Mucosa of rectum (tissue), 2 donors: ENCODE data around the gene SH3D21.

Experiments
- H3K27ac ChIP-seq, 2 donors: one replicate each; pipeline ENCODE4 v1.7.0; 2013; ENCODE audit warnings: inconsistent platforms in 2 of 2, low read depth in 2 of 2, low read length in 2 of 2
- H3K27me3 ChIP-seq, 2 donors: one replicate each; pipeline ENCODE4 v1.7.0; 2013; ENCODE audit warnings: low read length in 2 of 2; ENCODE audit not compliant: control insufficient read depth in 2 of 2, insufficient read depth in 2 of 2
- H3K36me3 ChIP-seq, 2 donors: one replicate each; pipeline ENCODE4 v1.7.0; 2013; ENCODE audit warnings: low read length in 2 of 2; ENCODE audit not compliant: control insufficient read depth in 2 of 2, insufficient read depth in 2 of 2
- H3K4me1 ChIP-seq, 2 donors: one replicate each; pipeline ENCODE4 v1.7.0; 2013; ENCODE audit warnings: low read length in 2 of 2, mild to moderate bottlenecking in 1 of 2; ENCODE audit not compliant: control insufficient read depth in 2 of 2, insufficient read depth in 2 of 2
- H3K4me3 ChIP-seq, 2 donors: one replicate each; pipeline ENCODE4 v1.7.0; 2013; ENCODE audit warnings: low read length in 2 of 2
- H3K9ac ChIP-seq, 2 donors: one replicate each; pipeline ENCODE4 v1.7.0; 2013; ENCODE audit warnings: low read length in 2 of 2, low read depth in 1 of 2, mild to moderate bottlenecking in 1 of 2
- H3K9me3 ChIP-seq, 2 donors: one replicate each; pipeline ENCODE4 v1.7.0; 2013; ENCODE audit warnings: low read length in 2 of 2; ENCODE audit not compliant: control insufficient read depth in 2 of 2
- donor health status: healthy.
- donor health status: Normal muscosa, but diverticular disease.

The SH3D21 gene

DNA sequence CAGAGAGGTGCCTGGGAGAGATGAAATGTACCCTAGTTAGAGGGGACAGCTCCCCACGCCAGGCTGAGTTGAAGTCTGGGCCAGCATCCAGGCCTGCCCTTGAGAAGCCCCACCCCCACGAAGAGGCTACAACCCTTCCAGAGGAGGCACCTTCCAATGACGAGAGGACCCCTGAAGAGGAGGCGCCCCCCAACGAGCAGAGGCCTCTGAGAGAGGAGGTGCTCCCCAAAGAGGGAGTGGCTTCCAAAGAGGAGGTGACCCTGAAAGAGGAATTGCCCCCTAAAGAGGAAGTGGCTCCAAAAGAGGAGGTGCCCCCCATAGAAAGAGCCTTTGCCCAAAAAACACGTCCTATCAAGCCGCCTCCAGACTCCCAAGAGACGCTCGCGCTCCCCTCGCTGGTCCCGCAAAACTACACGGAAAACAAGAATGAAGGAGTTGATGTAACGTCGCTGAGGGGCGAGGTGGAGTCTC, 14.2 kb downstream of the SH3D21 start:
- Histone ChIP-seq H3K9ac (peak overlapping the region in 1 of 2 donors; percentile 52), H3K27me3 (peaks cover 0 to 2% of the 10 kb centered on the region in 2 donors), H3K27ac (peak overlapping the region in 1 of 2 donors; percentile 0), H3K9me3 (no peaks in the 10 kb centered on the region), H3K36me3 (no peaks in the 10 kb centered on the region), H3K4me1 (peaks cover 16% of the 10 kb centered on the region in 2 donors), H3K4me3 (peak overlapping the region; percentile 54 to 56)

DNA sequence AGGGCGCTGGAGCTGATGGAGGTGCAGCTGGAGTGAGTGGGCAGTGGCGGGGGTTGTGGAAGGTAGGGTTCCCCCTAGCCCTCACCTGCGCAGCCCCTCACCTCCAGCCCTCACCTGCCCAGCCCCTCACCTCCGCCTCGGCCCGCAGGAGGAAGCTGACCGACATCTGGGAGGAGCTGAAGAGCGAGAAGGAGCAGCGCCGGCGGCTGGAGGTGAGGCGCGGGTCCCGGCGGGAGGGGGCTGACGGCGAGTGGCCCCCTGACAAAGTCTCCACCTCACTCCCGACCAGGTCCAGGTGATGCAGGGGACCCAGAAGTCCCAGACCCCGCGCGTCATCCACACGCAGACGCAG, 14.6 kb downstream of the SH3D21 start:
- peak overlapping the region; percentile 0 to 79 for H3K27ac ChIP-seq
- H3K27me3 ChIP-seq: peaks cover 0 to 3% of the 10 kb centered on the region in 2 donors
- no peaks in the 10 kb centered on the region for H3K36me3 ChIP-seq
- H3K4me1 ChIP-seq: peaks cover 16% of the 10 kb centered on the region in 2 donors
- peak overlapping the region in 1 of 2 donors; percentile 52 for H3K9ac ChIP-seq
- H3K4me3 ChIP-seq: peak overlapping the region; percentile 54 to 56
- no peaks in the 10 kb centered on the region for H3K9me3 ChIP-seq

DNA sequence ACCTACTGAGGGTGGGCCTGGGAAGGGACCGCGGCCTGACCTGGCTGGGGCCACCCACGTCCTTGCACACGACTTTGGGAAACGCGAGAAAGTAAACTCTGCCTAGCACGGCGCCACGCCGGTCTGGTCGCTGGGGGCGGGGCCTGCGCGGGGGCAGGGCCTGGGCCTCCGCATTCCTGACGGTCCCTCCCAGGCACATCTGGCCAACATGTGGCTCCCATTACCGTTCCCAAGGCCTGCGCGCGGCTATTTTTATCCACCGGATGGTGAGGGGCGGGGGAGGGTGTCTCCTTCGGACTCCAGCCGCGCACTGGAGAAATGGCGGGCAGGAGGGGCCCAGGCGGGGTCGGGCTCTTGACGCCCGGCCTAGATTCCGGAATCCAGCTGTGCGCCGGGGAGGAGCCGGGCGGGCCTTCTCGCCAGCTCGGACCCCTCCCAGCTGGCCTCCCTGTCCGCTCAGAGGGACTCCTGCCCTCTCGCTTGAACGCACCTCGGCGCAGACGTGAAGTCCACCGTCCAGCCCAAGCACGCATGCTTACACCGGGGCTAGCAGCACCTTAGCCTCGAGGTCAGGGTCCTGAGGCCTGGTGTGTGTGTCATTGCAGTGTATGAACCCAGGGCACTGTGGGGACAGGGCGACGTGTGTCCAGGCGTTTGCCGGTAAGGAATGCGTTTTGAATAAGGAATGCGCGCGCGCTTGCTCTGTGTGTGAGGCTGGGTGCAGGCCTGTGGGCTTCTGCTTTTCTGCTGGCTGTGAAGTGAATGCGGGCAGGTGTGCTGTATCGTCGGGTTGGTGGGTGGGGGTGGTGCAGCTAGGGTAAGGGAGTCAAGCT, 15.2 kb downstream of the SH3D21 start:
- H3K36me3 ChIP-seq: no peaks in the 10 kb centered on the region
- H3K9ac ChIP-seq: peak overlapping the region in 1 of 2 donors; percentile 52
- H3K4me1 ChIP-seq: peaks cover 16% of the 10 kb centered on the region in 2 donors
- H3K4me3 ChIP-seq: peak overlapping the region; percentile 54 to 56
- peak overlapping the region; percentile 25 to 79 for H3K27ac ChIP-seq
- H3K27me3 ChIP-seq: peaks cover 0 to 6% of the 10 kb centered on the region in 2 donors
- no peaks in the 10 kb centered on the region for H3K9me3 ChIP-seq

DNA sequence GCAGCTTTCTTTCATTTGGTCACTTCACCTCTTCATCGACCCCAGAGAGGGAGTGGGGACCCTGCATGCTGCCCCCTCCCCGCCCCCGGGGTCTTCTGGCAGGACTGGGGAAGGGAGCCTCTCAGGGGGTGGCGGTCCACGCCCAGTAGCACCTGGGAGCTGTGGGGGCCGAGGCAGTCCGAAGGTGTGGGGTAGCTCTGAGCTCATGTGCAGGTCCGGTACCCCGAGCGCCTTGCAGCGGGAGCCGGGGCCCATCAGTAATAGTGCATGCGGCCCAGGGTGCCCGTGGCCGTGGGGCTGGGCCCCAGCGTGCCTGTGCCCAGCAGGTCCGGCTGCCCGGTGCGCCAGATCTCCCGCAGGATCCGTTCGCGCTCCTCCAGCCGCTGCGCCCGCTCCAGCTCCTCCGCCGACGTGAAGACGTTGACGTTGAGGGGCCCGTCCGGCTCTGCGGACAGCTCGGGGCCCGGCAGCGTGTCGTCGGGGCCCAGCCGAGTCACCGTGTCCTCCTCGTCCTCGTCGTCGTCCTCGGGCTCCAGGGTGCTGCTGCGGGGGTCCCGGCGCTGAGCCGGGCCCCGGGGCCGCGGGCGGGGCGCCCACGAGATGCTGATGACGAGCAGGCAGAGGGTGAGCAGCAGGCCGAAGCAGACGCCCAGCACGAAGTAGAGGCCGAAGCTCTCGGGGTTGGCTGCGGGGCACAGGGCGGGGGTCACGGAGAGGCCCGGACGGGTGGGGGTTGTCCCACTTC, 16.0 kb downstream of the SH3D21 start:
- H3K27me3 ChIP-seq: peaks cover 0 to 6% of the 10 kb centered on the region in 2 donors
- peak overlapping the region; percentile 56 to 67 for H3K4me3 ChIP-seq
- H3K36me3 ChIP-seq: no peaks in the 10 kb centered on the region
- peak overlapping the region in 1 of 2 donors; percentile 57 for H3K9ac ChIP-seq
- peak overlapping the region; percentile 56 to 79 for H3K27ac ChIP-seq
- no peaks in the 10 kb centered on the region for H3K9me3 ChIP-seq
- H3K4me1 ChIP-seq: peaks cover 16% of the 10 kb centered on the region in 2 donors

DNA sequence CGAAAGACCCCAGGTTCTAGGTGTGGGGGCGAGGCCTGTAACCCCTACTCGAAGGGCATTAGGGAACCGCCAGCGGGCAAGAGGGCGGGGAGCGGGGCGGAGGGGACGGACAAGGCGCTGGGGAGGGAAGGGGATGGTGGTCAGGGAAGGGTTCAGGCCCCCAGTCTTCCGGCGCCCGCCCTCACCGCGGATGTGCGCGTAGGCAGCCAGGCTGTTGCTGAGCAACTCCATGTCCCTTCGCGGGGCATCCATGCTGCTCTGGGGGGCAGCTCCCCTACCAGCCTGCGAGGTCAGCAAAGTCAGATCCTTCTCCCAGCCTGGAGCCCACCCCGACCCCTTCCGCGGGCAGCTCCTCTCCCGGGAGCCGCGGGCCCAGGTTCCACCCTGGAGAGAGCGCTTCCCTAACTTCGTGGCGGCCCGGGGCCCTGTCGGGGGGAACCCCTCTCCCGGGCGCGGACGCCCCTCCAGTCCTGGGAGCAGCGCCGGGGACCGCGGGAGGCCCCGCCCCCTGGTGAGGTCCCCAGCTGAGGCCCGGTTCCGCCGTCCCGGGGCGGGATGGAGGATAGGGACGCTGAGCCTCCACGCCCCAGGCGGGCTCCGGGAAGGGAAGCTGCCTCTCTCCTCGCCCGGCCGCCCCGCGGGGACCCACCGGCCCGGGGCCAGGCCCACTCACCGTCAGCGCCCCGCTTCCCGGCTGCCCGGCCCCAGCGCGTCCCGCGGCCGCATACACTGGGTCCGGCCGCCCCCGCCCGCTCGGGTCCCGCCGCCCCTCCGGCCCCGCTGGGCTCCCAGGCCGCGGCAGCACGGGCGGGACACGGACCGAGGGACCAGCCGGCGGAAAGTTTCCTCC, 16.8 kb downstream of the SH3D21 start:
- Histone ChIP-seq H3K27ac (peak overlapping the region; percentile 56 to 79), H3K9me3 (no peaks in the 10 kb centered on the region), H3K4me3 (peak overlapping the region; percentile 60 to 67), H3K9ac (peak overlapping the region; percentile 41 to 57), H3K36me3 (no peaks in the 10 kb centered on the region), H3K4me1 (peaks cover 16% of the 10 kb centered on the region in 2 donors), H3K27me3 (peaks cover 0 to 6% of the 10 kb centered on the region in 2 donors)

DNA sequence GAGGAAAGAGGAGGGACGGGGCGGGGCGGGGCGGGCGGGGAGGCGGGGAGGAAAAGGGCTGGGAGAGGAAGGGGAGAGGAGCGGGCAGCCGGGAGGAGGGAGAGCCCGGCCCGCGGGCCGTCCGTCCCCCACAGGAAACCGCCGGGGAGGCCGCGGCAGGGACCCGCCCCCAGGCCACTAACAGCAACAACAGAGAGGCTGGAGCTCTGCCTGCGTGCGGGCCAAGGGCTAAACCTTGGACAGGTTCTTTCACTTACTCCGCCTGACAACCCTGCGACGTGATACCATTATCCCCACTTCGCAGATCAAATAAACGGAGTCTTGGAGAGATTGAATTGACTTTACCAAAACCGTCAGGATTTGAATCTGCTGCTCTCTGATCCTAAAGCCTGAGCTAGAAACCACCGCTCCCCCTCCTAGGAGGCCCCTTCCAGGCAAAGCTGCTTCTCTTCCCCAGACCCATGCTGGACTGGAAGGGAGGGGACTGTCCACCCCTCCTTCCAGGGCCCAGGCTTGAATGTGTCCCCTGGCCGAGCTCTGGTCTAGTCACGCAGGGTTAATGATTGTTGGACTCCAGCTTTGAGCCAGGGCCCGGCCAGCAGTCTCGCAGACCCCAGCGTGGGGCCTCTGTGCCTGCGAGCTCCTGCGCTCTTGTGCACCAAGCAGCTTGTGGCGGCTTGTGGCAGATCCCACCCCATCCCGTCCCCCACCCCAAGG, 17.6 kb downstream of the SH3D21 start, which contains the start of gene EVA1B:
EVA1B (minus strand) TSS at position 10 of the 717 bp plus-strand sequence. CDS start 608 bp downstream, outside the sequence.
- H3K9me3 ChIP-seq: no peaks in the 10 kb centered on the region
- peak within 1 kb of the TSS; percentile 67 to 73 for H3K4me3 ChIP-seq
- H3K4me1 ChIP-seq: peaks cover 16% of the 10 kb centered on the region in 2 donors
- H3K9ac ChIP-seq: peak within 1 kb of the TSS; percentile 54 to 60
- no peaks in the 10 kb centered on the region for H3K36me3 ChIP-seq
- peaks cover 0 to 6% of the 10 kb centered on the region in 2 donors for H3K27me3 ChIP-seq
- peak within 1 kb of the TSS; percentile 56 to 79 for H3K27ac ChIP-seq

DNA sequence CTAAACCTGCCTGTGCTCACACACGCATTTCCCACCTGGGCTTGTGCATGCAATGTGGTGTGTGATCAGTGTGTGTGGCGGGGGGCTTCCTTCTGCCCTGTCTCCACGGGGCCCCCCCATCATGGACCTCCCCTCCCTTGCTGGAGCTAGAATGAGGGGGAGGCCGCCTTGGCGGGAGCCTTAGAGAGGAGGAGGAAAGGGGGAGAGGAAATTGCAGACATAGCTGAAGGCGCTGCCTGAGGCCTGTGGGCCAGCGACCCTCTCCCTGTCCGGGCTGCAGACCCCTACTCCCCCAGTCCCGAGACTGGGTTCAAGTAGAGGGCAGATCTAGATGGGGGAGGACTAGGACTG, 18.2 kb downstream of the SH3D21 start:
- no peak overlapping the region for H3K4me3 ChIP-seq
- H3K9ac ChIP-seq: peak overlapping the region in 1 of 2 donors; percentile 54

DNA sequence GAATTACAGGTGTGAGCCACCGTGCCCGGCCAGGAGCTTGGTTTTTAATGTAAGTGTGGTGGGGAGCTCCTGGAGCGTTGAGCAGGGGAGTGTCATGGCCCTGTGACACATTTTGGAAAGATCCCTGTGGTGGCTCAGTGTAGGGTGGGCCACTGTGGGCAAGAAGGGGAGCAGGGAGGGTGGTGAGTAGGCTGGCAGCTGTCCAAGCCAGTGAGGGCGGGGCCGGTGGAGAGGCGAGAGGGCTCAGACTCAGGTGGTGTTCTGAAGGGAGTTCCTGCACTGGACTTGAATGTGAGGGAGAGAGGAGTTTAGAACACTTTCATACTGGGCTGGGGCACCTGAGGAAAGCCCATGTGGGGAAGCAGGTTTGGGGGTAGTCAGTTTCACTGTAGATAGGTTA, 20.3 kb downstream of the SH3D21 start:
- Histone ChIP-seq H3K9ac (no peak overlapping the region), H3K9me3 (no peaks in the 10 kb centered on the region), H3K36me3 (no peaks in the 10 kb centered on the region), H3K27me3 (peaks cover 0 to 6% of the 10 kb centered on the region in 2 donors), H3K4me1 (peaks cover 14% of the 10 kb centered on the region in 2 donors), H3K27ac (no peak overlapping the region), H3K4me3 (no peak overlapping the region)

More for the DNA sequence above, 18.2 kb downstream of the SH3D21 start:
- Histone ChIP-seq H3K4me1 (peaks cover 16% of the 10 kb centered on the region in 2 donors), H3K27ac (peak overlapping the region in 1 of 2 donors; percentile 54), H3K36me3 (no peaks in the 10 kb centered on the region), H3K27me3 (peaks cover 0 to 6% of the 10 kb centered on the region in 2 donors), H3K9me3 (no peaks in the 10 kb centered on the region)

DNA sequence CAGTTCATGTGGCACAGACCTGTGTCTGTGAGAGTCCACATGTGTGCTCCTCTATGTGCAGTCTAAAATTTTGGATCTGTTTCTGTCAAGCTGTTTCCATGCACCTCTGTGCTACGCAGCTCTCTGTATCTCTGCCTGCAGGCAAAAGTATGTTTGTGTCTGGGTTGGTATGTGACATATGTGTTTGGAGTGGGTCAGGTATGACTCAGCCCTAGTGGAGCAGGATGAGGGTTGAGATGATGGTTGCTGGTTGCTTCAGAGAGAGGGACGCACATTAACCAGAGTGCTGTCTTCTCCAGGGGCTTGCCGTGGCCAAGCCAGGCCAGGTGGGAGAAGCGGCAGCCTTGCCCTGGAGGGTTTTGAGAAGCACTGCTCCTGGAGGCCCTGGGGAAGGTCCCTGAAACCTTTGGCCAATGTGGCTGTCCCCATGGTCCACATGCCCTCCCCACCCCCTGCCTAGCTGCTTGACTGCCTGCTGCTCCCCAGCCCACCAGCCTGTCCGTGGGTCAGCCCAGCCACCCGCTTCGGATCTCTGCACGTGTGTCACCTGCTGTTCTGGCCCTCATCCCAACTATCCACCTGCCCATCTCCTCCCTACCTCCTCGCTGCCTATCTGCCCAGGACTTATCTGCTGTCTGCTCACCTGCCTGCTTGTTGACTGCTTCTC, 21.4 kb downstream of the SH3D21 start:
- peaks cover 9% of the 10 kb centered on the region in 2 donors for H3K4me1 ChIP-seq
- no peaks in the 10 kb centered on the region for H3K36me3 ChIP-seq
- no peaks in the 10 kb centered on the region for H3K9me3 ChIP-seq
- no peak overlapping the region for H3K27ac ChIP-seq
- H3K4me3 ChIP-seq: no peak overlapping the region
- H3K27me3 ChIP-seq: peaks cover 0 to 6% of the 10 kb centered on the region in 2 donors
- H3K9ac ChIP-seq: no peak overlapping the region
